HG03196 (cell line): ENCODE measurements around the gene EPN2.
A peak's percentile ranks its signal among the peaks of the same experiment; 100 is the strongest.

ENCODE experiments used
- ATAC-seq: cut with Tn5 transposase; IDR thresholded peaks from one replicate; pipeline ENCODE4 v1.9.1; 2021; ENCODE audit not compliant: unreplicated experiment

Gene EPN2

DNA sequence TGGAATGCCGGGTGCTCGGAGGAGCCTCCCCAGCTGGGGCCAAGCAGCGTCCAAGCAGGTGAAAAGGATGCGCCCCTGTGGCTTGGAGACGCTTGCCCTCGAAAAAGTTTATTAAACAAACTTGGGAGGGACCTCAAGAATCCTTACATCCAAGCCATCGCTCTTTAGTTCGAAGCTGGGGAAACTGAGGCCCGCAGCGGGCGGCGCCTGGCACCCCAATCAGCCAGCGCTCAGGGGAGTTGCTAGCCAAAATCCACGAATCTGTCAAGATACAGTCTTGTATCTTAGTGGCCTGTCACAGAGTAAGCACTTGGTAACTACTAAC, 125.9 kb downstream of the EPN2 start:
- ATAC-seq: no peak

GRCh38 chr17:19363460-19364035, 126.4 kb downstream of the EPN2 start:
- ATAC-seq: no peak

DNA sequence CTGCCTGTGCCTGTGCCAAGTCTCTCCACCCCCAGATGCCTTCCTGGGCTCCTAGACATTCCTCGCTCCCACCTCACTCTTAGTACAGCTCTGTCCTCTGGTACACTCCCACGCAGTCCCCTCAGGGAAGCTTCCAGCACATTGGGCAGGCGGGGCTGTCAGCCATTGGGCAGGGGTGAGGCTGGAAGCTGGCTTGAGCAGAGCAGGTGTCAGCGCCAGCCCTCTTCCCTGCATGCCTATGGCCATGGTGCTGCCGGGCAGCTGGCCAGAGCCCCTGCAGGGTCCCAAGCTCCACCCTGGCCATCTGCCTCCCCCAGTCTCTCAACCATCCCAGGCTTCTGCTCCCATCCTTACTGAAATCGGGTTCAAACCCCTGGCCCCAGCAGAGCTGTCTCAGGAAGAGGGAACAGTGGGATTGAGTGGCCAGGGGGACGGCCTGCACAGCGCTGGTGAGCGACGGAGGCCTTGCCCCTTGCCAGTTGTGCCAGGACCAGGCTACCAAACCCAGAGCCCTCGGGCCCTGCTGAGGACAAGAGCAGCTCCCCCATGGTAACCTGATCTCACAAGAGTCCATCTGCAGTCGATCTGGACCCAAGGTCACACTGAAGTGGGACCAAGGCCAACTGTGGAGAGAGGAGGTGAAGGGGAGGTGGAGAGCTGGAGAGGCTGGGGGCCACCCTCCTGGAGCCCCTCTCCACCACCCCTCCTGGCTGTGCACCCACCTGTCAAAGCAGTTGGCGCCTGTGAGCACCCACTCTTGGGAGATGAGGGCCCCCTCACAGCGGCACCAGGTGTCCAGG, 127.7 kb downstream of the EPN2 start:
- no peak for ATAC-seq

- no peak for ATAC-seq
These were observed 128.3 kb downstream of the EPN2 start for GRCh38 chr17:19365499-19365817.

DNA sequence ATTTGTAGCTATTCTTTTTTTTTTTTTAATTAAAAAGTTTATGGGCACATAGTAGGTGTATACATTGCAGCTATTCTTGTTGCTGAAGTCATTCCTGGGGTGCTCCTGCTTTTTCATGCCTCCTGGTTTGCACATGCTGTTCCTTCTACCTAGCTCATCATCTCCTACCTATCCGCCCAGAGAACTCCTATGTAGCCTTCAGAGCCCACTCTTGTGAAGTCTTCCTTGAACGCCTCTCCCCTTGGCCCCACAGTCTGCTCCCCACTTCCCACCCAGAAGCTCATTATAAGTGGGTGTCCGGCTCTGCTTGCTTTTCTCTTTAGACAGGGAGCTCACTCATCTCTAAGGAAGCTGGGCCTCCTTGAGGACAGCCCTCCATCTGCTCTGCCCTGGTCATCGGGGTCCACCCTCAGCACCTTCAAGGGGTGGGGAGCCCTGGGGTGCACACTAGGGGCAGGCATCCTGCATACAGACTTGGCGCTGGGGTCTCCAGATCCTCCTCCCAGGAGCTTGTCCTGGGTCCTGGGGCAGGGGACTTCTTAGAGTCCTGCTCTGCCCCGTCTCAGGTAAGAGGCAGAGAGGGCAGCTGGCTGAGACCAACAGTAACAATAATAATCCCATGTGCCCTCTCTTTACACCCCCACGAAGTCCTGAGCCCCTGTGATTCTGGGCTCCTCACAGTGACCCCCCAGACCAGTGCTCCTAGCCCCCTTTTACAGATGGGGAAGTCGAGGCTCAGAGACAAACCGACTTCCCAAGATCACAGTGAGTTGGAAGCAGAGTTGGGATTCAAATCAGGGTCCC, 128.9 kb downstream of the EPN2 start:
- no peak for ATAC-seq

- no peak for ATAC-seq
These were observed 129.4 kb downstream of the EPN2 start for GRCh38 chr17:19366637-19366972.

DNA sequence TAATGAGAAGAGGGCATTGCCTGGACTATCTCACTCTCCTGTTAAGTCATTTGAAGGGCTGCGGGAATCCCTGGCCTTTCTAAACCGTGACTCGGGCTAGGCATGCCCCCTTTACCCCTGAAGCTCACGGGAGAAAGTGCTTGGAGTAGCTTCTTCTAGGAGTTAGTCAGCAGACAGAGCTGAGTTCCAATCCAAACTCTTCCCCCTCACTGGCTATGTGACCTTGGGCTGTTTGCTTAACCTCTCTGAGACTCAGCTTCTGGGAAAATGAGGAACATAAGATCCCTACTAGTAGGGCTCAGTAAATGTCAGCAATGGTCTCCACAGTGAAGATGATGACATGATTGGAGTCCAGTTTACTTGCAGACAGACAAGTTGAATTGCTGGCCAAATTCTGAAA, 131.1 kb downstream of the EPN2 start:
- ATAC-seq: no peak

DNA sequence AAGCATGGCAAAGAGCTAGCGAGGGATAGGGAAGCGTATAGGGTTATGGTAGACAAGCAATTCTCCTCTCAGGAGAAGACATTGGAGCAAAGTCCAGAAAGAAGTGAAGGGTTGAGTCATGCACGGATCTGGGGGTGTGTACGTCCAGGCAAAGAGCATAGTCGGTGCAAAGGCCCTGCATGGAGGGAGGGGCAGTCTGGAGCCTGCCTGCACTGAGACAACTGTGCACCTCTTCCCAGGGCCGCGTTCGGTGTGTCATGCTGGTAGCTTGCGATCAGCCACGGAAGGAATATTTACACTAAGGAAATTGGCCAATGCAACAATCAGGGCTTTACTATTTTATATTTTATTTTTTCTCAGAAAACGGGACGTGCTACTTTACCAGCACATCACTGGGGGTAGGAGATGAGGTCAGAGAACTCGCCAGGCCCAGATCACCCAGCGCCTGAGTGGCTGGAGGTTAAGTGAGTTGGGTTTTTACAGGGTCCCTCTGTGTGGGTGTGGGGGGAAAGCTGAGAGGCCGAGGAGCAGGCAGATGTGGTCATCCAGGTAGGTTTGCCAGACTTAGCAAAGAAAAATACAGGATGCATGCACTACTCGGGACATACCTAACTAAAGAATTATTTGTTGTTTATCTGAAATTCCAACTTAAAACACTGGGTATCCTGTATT, 132.1 kb downstream of the EPN2 start:
- no peak for ATAC-seq

DNA sequence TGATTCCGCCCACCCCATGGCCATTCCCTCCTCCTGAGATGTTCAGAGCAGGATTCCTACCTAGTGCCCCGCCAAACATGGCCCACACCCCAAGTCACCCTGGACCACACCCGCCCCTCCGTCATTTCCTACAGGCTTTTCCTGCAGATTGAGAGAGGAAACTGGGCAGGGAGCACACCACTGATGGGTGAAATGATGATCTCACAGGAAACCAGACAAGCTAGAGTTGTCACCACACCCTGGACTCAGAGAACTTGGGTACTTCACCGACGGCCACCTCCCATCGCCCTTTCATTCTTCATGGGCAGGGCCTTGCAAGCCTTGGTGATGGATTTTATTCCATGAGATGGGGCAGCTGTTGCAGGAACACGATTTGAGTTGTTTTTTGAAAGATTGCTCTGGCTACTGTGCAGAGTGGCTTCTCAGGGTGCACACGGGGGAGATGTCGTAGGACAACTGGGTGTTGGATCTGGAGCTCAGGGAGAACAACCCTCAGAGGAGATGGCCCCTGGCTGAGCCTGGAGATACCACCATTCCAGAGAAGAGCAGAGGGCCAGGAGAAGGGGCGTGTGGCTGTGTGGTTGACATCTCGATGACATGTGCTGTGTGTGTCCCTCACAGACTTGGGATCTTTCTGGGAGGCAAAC, 132.8 kb downstream of the EPN2 start:
- peak; percentile 16 for ATAC-seq

DNA sequence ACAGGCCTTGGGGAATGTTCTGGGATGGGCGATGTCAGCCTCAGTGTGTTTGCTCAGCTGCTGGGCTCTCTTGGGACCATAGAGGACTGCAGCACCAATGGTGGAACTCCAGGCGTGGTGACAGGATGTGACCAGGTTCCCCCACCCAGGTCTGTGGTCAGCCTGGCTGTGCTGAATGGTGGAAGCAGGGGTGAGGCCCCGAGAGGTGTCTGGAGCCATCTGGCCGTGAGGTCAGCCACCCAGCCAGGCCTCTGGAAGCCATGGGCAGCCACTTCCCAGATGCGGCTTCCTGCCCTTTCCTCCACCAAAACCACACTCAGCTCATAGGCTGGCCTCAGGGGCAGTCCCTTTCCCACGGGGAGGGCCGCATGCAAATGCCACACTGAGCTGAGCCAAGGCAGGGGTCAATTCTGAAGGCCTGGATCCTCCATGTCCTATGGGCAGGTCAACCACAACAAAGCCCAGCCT, 133.4 kb downstream of the EPN2 start:
- peak; percentile 76 for ATAC-seq

- ATAC-seq: no peak
These were observed 134.3 kb downstream of the EPN2 start for GRCh38 chr17:19371259-19372010.

GRCh38 chr17:19372011-19372370, 134.8 kb downstream of the EPN2 start:
- no peak for ATAC-seq

GRCh38 chr17:19372439-19372838, 135.3 kb downstream of the EPN2 start:
- no peak for ATAC-seq

DNA sequence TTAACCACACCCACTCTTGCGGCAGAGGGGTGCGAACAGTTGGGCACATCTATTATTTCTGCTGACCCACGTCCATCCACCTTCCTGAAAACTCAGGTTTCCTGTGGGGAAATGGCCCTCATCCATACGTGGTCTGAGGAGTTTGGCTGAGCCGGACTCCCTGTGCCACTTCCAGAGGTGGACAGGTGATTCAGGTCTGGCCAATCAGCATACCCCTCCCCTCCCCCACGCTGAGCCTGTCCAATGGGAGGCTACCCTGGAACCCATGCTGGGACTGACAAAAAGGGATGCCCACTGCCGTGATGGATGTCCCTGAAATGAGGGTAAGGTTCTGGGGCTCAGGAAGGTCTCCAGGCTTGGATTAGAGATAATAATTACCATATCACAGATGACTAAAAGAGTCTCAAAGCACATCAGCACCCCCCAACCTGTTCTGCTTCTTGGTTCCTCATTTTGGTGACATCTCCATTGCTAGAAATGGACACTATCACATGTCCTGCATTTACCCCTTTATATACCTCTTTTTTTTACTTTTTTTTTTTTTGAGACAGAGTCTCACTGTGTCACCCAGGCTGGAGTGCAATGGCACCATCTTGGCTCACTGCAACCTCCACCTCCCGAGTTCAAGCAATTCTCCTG, 135.8 kb downstream of the EPN2 start:
- ATAC-seq: no peak

- no peak for ATAC-seq
These were observed 137.0 kb downstream of the EPN2 start for GRCh38 chr17:19374136-19374535.

DNA sequence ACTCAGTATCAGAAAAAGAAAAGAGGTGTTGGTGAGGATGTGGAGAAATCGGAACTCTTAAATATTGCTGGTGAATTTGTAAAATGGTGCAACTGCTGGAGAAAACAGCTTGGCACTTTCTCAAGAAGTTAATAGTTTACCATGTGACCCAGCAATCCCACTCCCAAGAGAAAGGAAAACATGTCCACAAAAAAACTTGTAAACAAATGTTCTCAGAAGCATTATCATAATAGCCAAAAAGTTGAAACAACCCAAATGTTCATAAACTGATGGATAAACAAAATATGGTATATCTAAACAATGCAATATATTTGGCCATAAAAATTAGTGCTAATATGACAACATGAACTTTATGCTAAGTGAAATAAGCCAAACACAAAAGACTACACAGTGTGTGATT, 138.6 kb downstream of the EPN2 start:
- no peak for ATAC-seq

- no peak for ATAC-seq
These were observed 139.6 kb downstream of the EPN2 start for GRCh38 chr17:19376811-19377210.

- ATAC-seq: peak; percentile 93
These were observed 140.6 kb downstream of the EPN2 start for GRCh38 chr17:19377602-19378415.
